COLO668 (cell line): Measurements from ENCODE around the gene CCDC7.
"Not testable (repeated sequence)": the region's sequence is repeated elsewhere in the genome, so short reads cannot be mapped to it uniquely, and the experiment has no call there.

ENCODE experiments used
- DNase-seq: peaks from one replicate; lab custom pipeline; 2025; ENCODE audit not compliant: unreplicated experiment; lab: John Stamatoyannopoulos, UW

The CCDC7 gene

GRCh38 chr10:32548208-32548607 is 102.3 kb downstream of the CCDC7 start:
- DNase-seq = no peak

GRCh38 chr10:32556783-32557395 is 110.9 kb downstream of the CCDC7 start:
- DNase-seq = no peak

GRCh38 chr10:32562695-32563094 is 116.8 kb downstream of the CCDC7 start:
- not testable (repeated sequence) for DNase-seq

- no peak for DNase-seq
Measured at GRCh38 chr10:32577448-32577847, 131.5 kb downstream of the CCDC7 start.

GRCh38 chr10:32582946-32583345 is 137.0 kb downstream of the CCDC7 start:
- no peak for DNase-seq

GRCh38 chr10:32598022-32598421 is 152.1 kb downstream of the CCDC7 start:
- not testable (repeated sequence) for DNase-seq

- no peak for DNase-seq
Measured at GRCh38 chr10:32600317-32600716, 154.4 kb downstream of the CCDC7 start.

GRCh38 chr10:32601562-32601961 is 155.6 kb downstream of the CCDC7 start:
- DNase-seq = not testable (repeated sequence)

GRCh38 chr10:32605787-32606186 is 159.8 kb downstream of the CCDC7 start:
- DNase-seq = no peak

- not testable (repeated sequence) for DNase-seq
Measured at GRCh38 chr10:32610543-32610942, 164.6 kb downstream of the CCDC7 start.

- DNase-seq = no peak
Measured at GRCh38 chr10:32616438-32616837, 170.5 kb downstream of the CCDC7 start.

- DNase-seq = no peak
Measured at GRCh38 chr10:32618482-32618881, 172.5 kb downstream of the CCDC7 start.

- DNase-seq = no peak
Measured at GRCh38 chr10:32621969-32622368, 176.0 kb downstream of the CCDC7 start.

- no peak for DNase-seq
Measured at GRCh38 chr10:32622409-32622808, 176.5 kb downstream of the CCDC7 start.

- DNase-seq = no peak
Measured at GRCh38 chr10:32627183-32627582, 181.2 kb downstream of the CCDC7 start.

GRCh38 chr10:32629910-32630309 is 184.0 kb downstream of the CCDC7 start:
- no peak for DNase-seq

- no peak for DNase-seq
Measured at GRCh38 chr10:32646535-32646934, 200.6 kb downstream of the CCDC7 start.

- DNase-seq = no peak
Measured at GRCh38 chr10:32650246-32650655, 204.3 kb downstream of the CCDC7 start.

GRCh38 chr10:32657430-32657829 is 211.5 kb downstream of the CCDC7 start:
- DNase-seq = not testable (repeated sequence)

- DNase-seq = no peak
Measured at GRCh38 chr10:32661346-32661745, 215.4 kb downstream of the CCDC7 start.

GRCh38 chr10:32680803-32681557 is 235.0 kb downstream of the CCDC7 start:
- no peak for DNase-seq

- no peak for DNase-seq
Measured at GRCh38 chr10:32684291-32684690, 238.4 kb downstream of the CCDC7 start.

GRCh38 chr10:32687116-32687515 is 241.2 kb downstream of the CCDC7 start:
- DNase-seq = no peak
